ENCODE data around the gene TCHP. TPM values are rescaled to one million over a fixed set of nuclear protein-coding genes. Genes with fewer than 3 reads are reported as not detected.

TCHP gene
- total RNA-seq, 4 donors from 2014 or later: 17.1 to 31.6 (median 21.0) TPM

GRCh38 chr12:109881752-109882151 lies 18.3 kb upstream of the TCHP start:
- no peaks in the 10 kb centered on the region for H3K9me3 ChIP-seq
- TF ChIP-seq POLR2AphosphoS5 (IDR thresholded peaks at IDR 0.05): no peak
- TF ChIP-seq, protein P1, sequence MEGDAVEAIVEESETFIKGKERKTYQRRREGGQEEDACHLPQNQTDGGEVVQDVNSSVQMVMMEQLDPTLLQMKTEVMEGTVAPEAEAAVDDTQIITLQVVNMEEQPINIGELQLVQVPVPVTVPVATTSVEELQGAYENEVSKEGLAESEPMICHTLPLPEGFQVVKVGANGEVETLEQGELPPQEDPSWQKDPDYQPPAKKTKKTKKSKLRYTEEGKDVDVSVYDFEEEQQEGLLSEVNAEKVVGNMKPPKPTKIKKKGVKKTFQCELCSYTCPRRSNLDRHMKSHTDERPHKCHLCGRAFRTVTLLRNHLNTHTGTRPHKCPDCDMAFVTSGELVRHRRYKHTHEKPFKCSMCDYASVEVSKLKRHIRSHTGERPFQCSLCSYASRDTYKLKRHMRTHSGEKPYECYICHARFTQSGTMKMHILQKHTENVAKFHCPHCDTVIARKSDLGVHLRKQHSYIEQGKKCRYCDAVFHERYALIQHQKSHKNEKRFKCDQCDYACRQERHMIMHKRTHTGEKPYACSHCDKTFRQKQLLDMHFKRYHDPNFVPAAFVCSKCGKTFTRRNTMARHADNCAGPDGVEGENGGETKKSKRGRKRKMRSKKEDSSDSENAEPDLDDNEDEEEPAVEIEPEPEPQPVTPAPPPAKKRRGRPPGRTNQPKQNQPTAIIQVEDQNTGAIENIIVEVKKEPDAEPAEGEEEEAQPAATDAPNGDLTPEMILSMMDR (IDR thresholded peaks at IDR 0.05): no peak
- TF ChIP-seq POLR2A (IDR thresholded peaks at IDR 0.05; ENCODE audit: low read depth): no peak
- TF ChIP-seq EP300 (IDR thresholded peaks at IDR 0.05): no peak
- H3K36me3 ChIP-seq: no peaks in the 10 kb centered on the region
- intact Hi-C loops (cut with DNase I): no loop called here
- H3K27ac ChIP-seq (replicated peaks in 1 of 4): no peak overlapping the region
- no peak overlapping the region for H3K4me3 ChIP-seq
- peaks cover 0 to 2% (median 0%) of the 10 kb centered on the region in 4 donors for H3K27me3 ChIP-seq
- no peak for DNase-seq (ENCODE audit: extremely low spot score)
- H3K4me1 ChIP-seq: peaks cover 24 to 38% (median 32%) of the 10 kb centered on the region in 4 donors
- 89% methylated on average over 2 of the region's 2 CpGs for WGBS

- no peaks in the 10 kb centered on the region for H3K9me3 ChIP-seq
- no peak overlapping the region for H3K4me3 ChIP-seq
- DNase-seq (ENCODE audit: extremely low spot score): no peak
- 75% methylated on average over 4 of the region's 4 CpGs for WGBS
- no peak overlapping the region for H3K27ac ChIP-seq (replicated peaks in 1 of 4)
- H3K27me3 ChIP-seq: peaks cover 0 to 16% (median 0%) of the 10 kb centered on the region in 4 donors
- no peaks in the 10 kb centered on the region for H3K36me3 ChIP-seq
- TF ChIP-seq, protein P1 (IDR thresholded peaks at IDR 0.05): no peak
- no peak for TF ChIP-seq POLR2A (IDR thresholded peaks at IDR 0.05; ENCODE audit: low read depth)
- TF ChIP-seq POLR2AphosphoS5 (IDR thresholded peaks at IDR 0.05): no peak
- no peak for TF ChIP-seq EP300 (IDR thresholded peaks at IDR 0.05)
- H3K4me1 ChIP-seq: peaks cover 16 to 24% (median 20%) of the 10 kb centered on the region in 4 donors
- intact Hi-C loops (cut with DNase I): no loop called here
These were observed 16.6 kb upstream of the TCHP start for GRCh38 chr12:109883461-109883860.

GRCh38 chr12:109885616-109886015 lies 14.5 kb upstream of the TCHP start:
- H3K27ac ChIP-seq (replicated peaks in 1 of 4): no peak overlapping the region
- WGBS: 87% methylated on average over 10 of the region's 10 CpGs
- no peak overlapping the region for H3K4me3 ChIP-seq
- H3K27me3 ChIP-seq: peaks cover 0 to 16% (median 0%) of the 10 kb centered on the region in 4 donors
- intact Hi-C loops (cut with DNase I): no loop called here
- peaks cover 3 to 19% (median 15%) of the 10 kb centered on the region in 4 donors for H3K4me1 ChIP-seq
- no peaks in the 10 kb centered on the region for H3K36me3 ChIP-seq
- no peaks in the 10 kb centered on the region for H3K9me3 ChIP-seq
- TF ChIP-seq, protein P1 (IDR thresholded peaks at IDR 0.05): no peak
- no peak for TF ChIP-seq POLR2AphosphoS5 (IDR thresholded peaks at IDR 0.05)
- TF ChIP-seq EP300 (IDR thresholded peaks at IDR 0.05): no peak
- TF ChIP-seq POLR2A (IDR thresholded peaks at IDR 0.05; ENCODE audit: low read depth): no peak
- DNase-seq (ENCODE audit: extremely low spot score): no peak

DNA sequence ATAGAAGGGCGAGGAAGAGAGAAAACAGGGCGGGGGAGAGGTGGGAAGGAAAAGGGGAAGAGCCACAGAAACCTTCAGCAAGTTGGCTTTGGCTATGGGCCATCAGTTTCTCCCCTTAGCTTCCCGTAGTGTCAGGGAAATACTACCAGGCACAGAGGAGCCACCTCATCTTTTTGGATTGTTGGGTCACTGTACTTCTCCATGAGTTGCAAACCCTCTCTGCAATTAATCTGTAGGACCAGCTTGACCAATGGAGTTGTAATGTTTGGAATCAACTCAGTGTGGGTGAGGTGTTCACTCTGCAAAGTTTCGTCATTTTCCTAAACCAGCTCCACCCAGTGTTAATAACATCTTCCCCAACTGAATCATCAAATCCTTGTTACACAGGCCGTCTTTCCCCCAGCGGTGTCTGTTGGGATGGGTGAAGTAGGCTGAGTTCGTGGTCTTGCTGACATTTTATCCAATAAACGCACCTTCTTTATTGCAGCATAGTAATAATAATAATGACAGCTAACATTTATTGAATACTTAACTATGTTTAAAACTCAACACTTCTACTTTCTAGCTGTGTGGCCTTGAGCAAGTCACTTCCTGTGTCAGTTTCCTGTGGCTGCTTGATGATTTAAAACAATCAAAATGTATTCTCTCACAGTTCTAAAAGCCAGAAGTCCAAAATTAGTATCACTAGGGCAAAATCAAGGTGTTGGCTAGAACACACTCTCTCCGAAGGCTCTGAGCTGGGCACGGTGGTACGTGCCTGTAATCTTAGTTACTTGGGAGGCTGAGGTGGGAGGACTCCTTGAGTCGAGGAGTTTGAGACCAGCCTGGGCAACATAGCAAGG lies 11.7 kb upstream of the TCHP start:
- peaks cover 0 to 22% (median 0%) of the 10 kb centered on the region in 4 donors for H3K27me3 ChIP-seq
- TF ChIP-seq, protein P1 (IDR thresholded peaks at IDR 0.05): no peak
- no peak for TF ChIP-seq EP300 (IDR thresholded peaks at IDR 0.05)
- TF ChIP-seq POLR2A (IDR thresholded peaks at IDR 0.05; ENCODE audit: low read depth): no peak
- TF ChIP-seq POLR2AphosphoS5 (IDR thresholded peaks at IDR 0.05): no peak
- 56% methylated on average over 12 of the region's 12 CpGs for WGBS
- H3K9me3 ChIP-seq: no peaks in the 10 kb centered on the region
- H3K4me1 ChIP-seq: peaks cover 0 to 13% (median 9%) of the 10 kb centered on the region in 4 donors
- peak overlapping the region; percentile 26 to 54 (median 36) for H3K27ac ChIP-seq (replicated peaks in 1 of 4)
- DNase-seq (ENCODE audit: extremely low spot score): no peak
- H3K36me3 ChIP-seq: no peaks in the 10 kb centered on the region
- intact Hi-C loops (cut with DNase I): no loop called here
- H3K4me3 ChIP-seq: no peak overlapping the region
